GM12878 (cell line): Measurements from ENCODE around the gene LENEP. TPM values are rescaled to one million over a fixed set of nuclear protein-coding genes. Genes with fewer than 3 reads are reported as not detected.
A peak's percentile ranks its signal among the peaks of the same experiment; 100 is the strongest.

Experiments used
- ATAC-seq: fragments of 200-7000 bp; cut with Tn5 transposase; 3 replicates; pipeline ENCODE4 v1.9.1; 2020; ENCODE audit warnings: mild to moderate bottlenecking, moderate library complexity
- BruUV-seq: library from RNA; stranded (reverse); fragments of 400-500 nt; replicated peaks from 2 replicates; lab custom pipeline; 2021; lab: Mats Ljungman, UMichigan
- CTCF ChIA-PET: fragments of 300-600 bp; sonication (Branson Sonifier 250); formaldehyde crosslinking; extraction: SDS; loops from one replicate; lab custom pipeline; 2021; ENCODE audit warnings: inconsistent platforms; lab: Yijun Ruan, JAX
- POLR2A ChIA-PET: fragments of 350-600 bp; formaldehyde crosslinking; extraction: SDS; loops from one replicate; lab custom pipeline; 2021; ENCODE audit warnings: inconsistent platforms; lab: Charles Lee
- RAD21 ChIA-PET: fragments of 300-600 bp; sonication (Branson Sonifier 250); formaldehyde crosslinking; loops from one replicate; lab custom pipeline; 2023; ENCODE audit warnings: antibody characterized with exemption; ENCODE audit not compliant: unreplicated experiment; lab: Charles Lee
- SMC1A ChIA-PET: fragments of 300-600 bp; sonication (Branson Sonifier 250); formaldehyde crosslinking; loops from one replicate; lab custom pipeline; 2023; ENCODE audit not compliant: unreplicated experiment, uncharacterized antibody; lab: Charles Lee
- DNase-seq: peaks from one replicate; pipeline ENCODE4 v3.0.0-alpha.2; 2011; ENCODE audit warnings: low read depth, low spot score
- FAIRE-seq: peaks from 3 replicates; lab custom pipeline; 2011; peaks lifted over from hg19 to GRCh38; lab: Jason Lieb, UNC
- H2AFZ ChIP-seq: 2 replicates; pipeline ENCODE4 v1.6.0; 2011; ENCODE audit warnings: low read depth, low read length, control low read depth; ENCODE audit not compliant: control insufficient read depth
- H3K27ac ChIP-seq: 2 replicates; pipeline ENCODE4 v1.5.1; 2011; ENCODE audit warnings: control low read depth; ENCODE audit not compliant: control insufficient read depth, insufficient read depth
- H3K27me3 ChIP-seq, 2 experiments: replicated peaks in 1 of 2; 2 replicates each; pipeline versions ENCODE4 v1.6.0 to v1.6.1; 2011; ENCODE audit warnings: low read length in 1 of 2; ENCODE audit not compliant: control insufficient read depth in 2 of 2, insufficient read depth in 2 of 2
- H3K36me3 ChIP-seq, 2 experiments: 2 replicates each; pipeline ENCODE4 v1.5.1; 2011; ENCODE audit warnings: low read length in 1 of 2; ENCODE audit not compliant: control insufficient read depth in 2 of 2, insufficient read depth in 2 of 2
- H3K4me1 ChIP-seq: 2 replicates; pipeline ENCODE4 v1.6.1; 2011; ENCODE audit warnings: mild to moderate bottlenecking, low read length, moderate library complexity, mixed read lengths; ENCODE audit not compliant: control insufficient read depth, insufficient read depth
- H3K4me2 ChIP-seq: 2 replicates; pipeline ENCODE4 v1.6.0; 2011; ENCODE audit warnings: control low read depth; ENCODE audit not compliant: control insufficient read depth, insufficient read depth
- H3K4me3 ChIP-seq: fragments of 200-600 bp; sonication (generic); 2 replicates; pipeline ENCODE4 v1.5.1; 2016
- H3K79me2 ChIP-seq: 2 replicates; pipeline ENCODE4 v1.6.0; 2011; ENCODE audit warnings: low read length; ENCODE audit not compliant: control insufficient read depth, insufficient read depth
- H3K9ac ChIP-seq: 2 replicates; pipeline ENCODE4 v1.8.0; 2011; ENCODE audit warnings: low read length, control low read depth, mixed read lengths; ENCODE audit not compliant: control insufficient read depth, insufficient read depth
- H3K9me3 ChIP-seq: replicated peaks from 3 replicates; pipeline ENCODE4 v1.5.1; 2011; ENCODE audit warnings: mild to moderate bottlenecking, low read length; ENCODE audit not compliant: control insufficient read depth, insufficient read depth
- H4K20me1 ChIP-seq: 2 replicates; pipeline ENCODE4 v1.6.0; 2011; ENCODE audit not compliant: control insufficient read depth, insufficient read depth
- BCL11A ChIP-seq: IDR thresholded peaks from 2 replicates; pipeline ENCODE4 v1.6.1; 2011; ENCODE audit warnings: low read depth, low read length
- CTCF ChIP-seq, 3 experiments: IDR thresholded peaks in 2 of 3; conservative IDR thresholded peaks in 1 of 3; 2 replicates each; pipeline ENCODE4 v1.5.1; 2011; ENCODE audit warnings: low read depth in 3 of 3, low read length in 3 of 3, mild to moderate bottlenecking in 3 of 3, control low read depth in 2 of 3, moderate library complexity in 2 of 3, inconsistent platforms in 1 of 3, mixed read lengths in 1 of 3; ENCODE audit not compliant: control insufficient read depth in 2 of 3, insufficient read depth in 1 of 3; ENCODE audit errors: extremely low read depth in 1 of 3
- E4F1 ChIP-seq: fragments of 450-650 bp; IDR thresholded peaks from 2 replicates; pipeline ENCODE4 v1.6.1; 2018; ENCODE audit warnings: borderline replicate concordance, mild to moderate bottlenecking; ENCODE audit not compliant: partially characterized antibody
- FOS ChIP-seq: IDR thresholded peaks from 3 replicates; pipeline ENCODE4 v1.6.1; 2011; ENCODE audit warnings: borderline replicate concordance; ENCODE audit not compliant: insufficient read length; ENCODE audit errors: extremely low read depth
- IRF3 ChIP-seq: fragments of 450-650 bp; IDR thresholded peaks from 2 replicates; pipeline ENCODE4 v1.6.1; 2014; ENCODE audit warnings: mild to moderate bottlenecking
- POLR2A ChIP-seq: IDR thresholded peaks from 2 replicates; pipeline ENCODE4 v1.6.1; 2011; ENCODE audit warnings: low read depth, mild to moderate bottlenecking, low read length
- SP1 ChIP-seq: IDR thresholded peaks from one replicate; pipeline ENCODE4 v1.6.1; 2011; ENCODE audit warnings: low read depth, low read length
- ZBTB33 ChIP-seq: fragments of 450-650 bp; IDR thresholded peaks from 2 replicates; pipeline ENCODE4 v1.6.1; 2017; ENCODE audit warnings: mild to moderate bottlenecking
- WGBS: methylation state at CpG from one replicate; pipeline ENCODE4 v1.1.6; 2016; ENCODE audit warnings: low lambda C conversion rate; ENCODE audit not compliant: insufficient replicate concordance, insufficient coverage; ENCODE audit errors: missing lambda C conversion rate; 5-methylcytosine and 5-hydroxymethylcytosine counted together
- in situ Hi-C: fragments of 300-500 bp; cut with MboI; formaldehyde crosslinking; loops from 9 replicates; pipeline ENCODE4 v1.14.3; 2018; ENCODE audit warnings: mixed read lengths
- intact Hi-C: fragments of 100-400 bp; cut with micrococcal nuclease; formaldehyde crosslinking; loops from one replicate; pipeline ENCODE4 v1.14.2; 2022; ENCODE audit not compliant: unreplicated experiment
- polyA plus RNA-seq, 11 experiments: library from polyadenylated mRNA; depleted of rRNA in 4 of 11; unstranded in 6 of 11; stranded (reverse) in 5 of 11; fragments of >200 nt; fragmentation: Nextera tagmentation in 4 of 11; fragmentation: Illumina TruSeq in 1 of 11; extraction: Ambion mirVana in 4 of 11; extraction: Trizol in 1 of 11; gene quantifications; 1 replicate in 1 of 11; 2 replicates in 10 of 11; pipeline versions ENCODE4 v1.2.1 to v1.2.3, GENCODE V29; 2011 to 2016; ENCODE audit warnings: inconsistent platforms in 2 of 11, missing spikeins in 2 of 11, low read depth in 1 of 11
- total RNA-seq, 4 experiments: library from RNA; depleted of rRNA in 3 of 4; stranded (reverse); fragments of >200 nt in 3 of 4; fragmentation: Illumina TruSeq in 1 of 4; extraction: Trizol in 1 of 4; gene quantifications; 2 replicates each; pipeline versions ENCODE4 v1.2.1 to v1.2.3, GENCODE V29; 2013 to 2021

The LENEP gene
- total and polyA plus RNA-seq, 10 of the 15 experiments (the other 5 are each of a cell fraction or from before 2014, with no cell fraction given) = 0.27 to 1.1 (median 0.64) TPM; not detected in 7

- TF ChIP-seq IRF3 (no peak), POLR2A (peak; percentile 57), SP1 (peak; percentile 59), CTCF (IDR thresholded peaks at IDR 0.05 in 2 of 3, conservative IDR thresholded peaks at IDR 0.05 in 1 of 3; ENCODE audit: control insufficient read depth in 2 of 3, extremely low read depth in 1 of 3, insufficient read depth in 1 of 3, low read depth in 3 of 3, low read length in 3 of 3) (peak; percentile 2 to 21 (median 4); a peak in 1 of 6 replicates)
Observed at GRCh38 chr1:154973344-154974101, 19.9 kb upstream of the LENEP start (continued).

GRCh38 chr1:154974102-154974807 lies 19.1 kb upstream of the LENEP start, which contains the start of gene CKS1B:
CKS1B (plus strand) TSS chr1:154974681; CDS start chr1:154974746, 65 bp downstream.
- H3K4me1 ChIP-seq = peaks cover 28% of the 10 kb centered on the region
- peaks cover 0 to 8% of the 10 kb centered on the region in 2 experiments; a peak in 2 of 4 replicates for H3K36me3 ChIP-seq
- ChIA-PET POLR2A (interaction anchor here (0.7 to 9.8 kb wide), 15 partner anchors 8 to 1009 kb away, joined by 3 to 140 read pairs (median 5); partner anchors contain the start of genes FLAD1, KCNN3, PBXIP1 and PMVK), SMC1A (interaction anchor here (0.9 to 5.4 kb wide), 13 partner anchors 9 to 415 kb away, joined by 3 to 30 read pairs (median 4); partner anchors contain the start of genes FLAD1 and PBXIP1), RAD21 (interaction anchor here (0.7 to 1.7 kb wide), 19 partner anchors 8 to 111 kb away, joined by 3 to 16 read pairs (median 4); partner anchors contain the start of genes ADAM15, FLAD1, KCNN3 and PBXIP1), CTCF (interaction anchor here (0.6 to 20.6 kb wide), 18 partner anchors 9 to 226 kb away, joined by 3 to 226 read pairs (median 4); partner anchors contain the start of genes FLAD1, LENEP, PBXIP1 and ZBTB7B)
- H3K4me2 ChIP-seq = peak within 1 kb of the TSS; percentile 89
- ATAC-seq (peak; percentile 87), FAIRE-seq (peak; percentile 97), DNase-seq (peak; percentile 100)
- WGBS = under 1% methylated on average over 43 of the region's 47 CpGs
- intact Hi-C loops = loop anchor here (1.0 to 5.0 kb wide), 2 partner anchors 25 to 88 kb away; partner anchors contain the start of gene EFNA4
- H3K9ac ChIP-seq = peak within 1 kb of the TSS; percentile 93
- H3K27me3 ChIP-seq = no peaks in the 10 kb centered on the region
- peak within 1 kb of the TSS; percentile 96 for H3K27ac ChIP-seq
- H4K20me1 ChIP-seq = no peaks in the 10 kb centered on the region
- peak within 1 kb of the TSS; percentile 82 for H2AFZ ChIP-seq
- no TSS peak for BruUV-seq
- in situ Hi-C loops = no loop called here
- no peaks in the 10 kb centered on the region for H3K9me3 ChIP-seq
- H3K79me2 ChIP-seq = peaks cover 77% of the 10 kb centered on the region
- H3K4me3 ChIP-seq = peak within 1 kb of the TSS; percentile 90
- TF ChIP-seq BCL11A (no peak), ZBTB33 (no peak), E4F1 (peak; percentile 64), FOS (peak; percentile 91)
